IPS DF 19.7 (cell line): ENCODE data around the gene POSTN.
A peak's percentile ranks its signal among the peaks of the same experiment; 100 is the strongest.
"Not testable (repeated sequence)": the region's sequence is repeated elsewhere in the genome, so short reads cannot be mapped to it uniquely, and the experiment has no call there.

Source experiments
- DNase-seq: peaks from one replicate; pipeline ENCODE4 v3.0.0-alpha.2; 2013; ENCODE audit warnings: low read depth, low spot score

POSTN gene

GRCh38 chr13:37596805-37597204, 1.8 kb downstream of the POSTN start:
- no peak for DNase-seq

GRCh38 chr13:37595162-37595561, 3.4 kb downstream of the POSTN start:
- DNase-seq, result peak; percentile 7

GRCh38 chr13:37594550-37594949, 4.0 kb downstream of the POSTN start:
- no peak for DNase-seq

GRCh38 chr13:37589381-37589780, 9.2 kb downstream of the POSTN start:
- not testable (repeated sequence) for DNase-seq

GRCh38 chr13:37587236-37587635, 11.3 kb downstream of the POSTN start:
- no peak for DNase-seq

- DNase-seq, result no peak
Measured at GRCh38 chr13:37586164-37586563, 12.4 kb downstream of the POSTN start.

GRCh38 chr13:37585541-37585940, 13.0 kb downstream of the POSTN start:
- DNase-seq, result no peak

GRCh38 chr13:37576601-37577000, 22.0 kb downstream of the POSTN start:
- no peak for DNase-seq

GRCh38 chr13:37565425-37565824, 33.1 kb downstream of the POSTN start:
- no peak for DNase-seq

- no peak for DNase-seq
Measured at GRCh38 chr13:37561031-37561430, 37.5 kb downstream of the POSTN start.

GRCh38 chr13:37560526-37560925, 38.0 kb downstream of the POSTN start:
- DNase-seq, result no peak

GRCh38 chr13:37558766-37559165, 39.8 kb downstream of the POSTN start:
- not testable (repeated sequence) for DNase-seq

GRCh38 chr13:37546087-37546486, 52.5 kb downstream of the POSTN start:
- no peak for DNase-seq

GRCh38 chr13:37544995-37545394, 53.6 kb downstream of the POSTN start:
- no peak for DNase-seq

GRCh38 chr13:37539976-37540605, 58.5 kb downstream of the POSTN start:
- DNase-seq, result no peak

- DNase-seq, result no peak
Measured at GRCh38 chr13:37539170-37539569, 59.4 kb downstream of the POSTN start.

- no peak for DNase-seq
Measured at GRCh38 chr13:37535501-37535900, 63.1 kb downstream of the POSTN start.

- no peak for DNase-seq
Measured at GRCh38 chr13:37534676-37535075, 63.9 kb downstream of the POSTN start.

- DNase-seq, result no peak
Measured at GRCh38 chr13:37534181-37534580, 64.4 kb downstream of the POSTN start.

- DNase-seq, result no peak
Measured at GRCh38 chr13:37531049-37531448, 67.5 kb downstream of the POSTN start.

- no peak for DNase-seq
Measured at GRCh38 chr13:37529751-37530385, 68.7 kb downstream of the POSTN start.

GRCh38 chr13:37526710-37527473, 71.7 kb downstream of the POSTN start:
- no peak for DNase-seq

GRCh38 chr13:37515226-37515625, 83.3 kb downstream of the POSTN start:
- DNase-seq, result no peak
